Globus pallidus (tissue), 1 donor: ENCODE results near the gene RHBDL1.
A peak's percentile ranks its signal among the peaks of the same experiment; 100 is the strongest.

ENCODE experiments used
- DNase-seq: peaks from one replicate; pipeline ENCODE4 v3.0.0-alpha.2; 2015; ENCODE audit warnings: low spot score

Gene RHBDL1

GRCh38 chr16:720447-720989 is 45.0 kb downstream of the RHBDL1 start:
- DNase-seq = peak; percentile 75

GRCh38 chr16:720990-721764 is 45.7 kb downstream of the RHBDL1 start, which contains the start of gene ANTKMT:
Gene ANTKMT, plus strand, starts transcription at chr16:721146. Its CDS starts 129 bp downstream, at chr16:721275.
- peak; percentile 81 for DNase-seq

- no peak for DNase-seq
Observed at GRCh38 chr16:721765-722540, 46.5 kb downstream of the RHBDL1 start.

- no peak for DNase-seq
Observed at GRCh38 chr16:722835-723633, 47.6 kb downstream of the RHBDL1 start.

GRCh38 chr16:723695-724094 is 48.2 kb downstream of the RHBDL1 start:
- no peak for DNase-seq

GRCh38 chr16:724188-725040 is 48.9 kb downstream of the RHBDL1 start:
- no peak for DNase-seq

GRCh38 chr16:725041-725376 is 49.5 kb downstream of the RHBDL1 start:
- no peak for DNase-seq

GRCh38 chr16:725463-726187 is 50.2 kb downstream of the RHBDL1 start:
- DNase-seq = no peak

- no peak for DNase-seq
Observed at GRCh38 chr16:726188-726437, 50.6 kb downstream of the RHBDL1 start.

GRCh38 chr16:726438-727290 is 51.2 kb downstream of the RHBDL1 start, which contains the start of the genes CCDC78 and HAGHL:
Gene CCDC78, minus strand, starts transcription at chr16:726443. Its CDS starts 76 bp downstream, at chr16:726367.
Gene HAGHL, plus strand, starts transcription at chr16:727106. Its CDS starts 404 bp downstream, at chr16:727510.
- DNase-seq = peak; percentile 41

- no peak for DNase-seq
Observed at GRCh38 chr16:727291-727977, 52.0 kb downstream of the RHBDL1 start.
